HepG2 (cell line): ENCODE results near the gene PRKCD. TPM values are rescaled to one million over a fixed set of nuclear protein-coding genes. Genes with fewer than 3 reads are reported as not detected.

ENCODE experiments used
- BHLHE40 ChIP-seq: IDR thresholded peaks from 2 replicates; pipeline ENCODE4 v1.6.1; 2011; ENCODE audit warnings: low read length, improper control_type of control experiment
- BORCS8-MEF2B ChIP-seq: sonication (generic); formaldehyde crosslinking; IDR thresholded peaks from 2 replicates; pipeline ENCODE4 v1.8.0; 2022; ENCODE audit warnings: mild to moderate bottlenecking, missing genetic modification reagents
- CBFB ChIP-seq: sonication (generic); formaldehyde crosslinking; IDR thresholded peaks from 2 replicates; pipeline ENCODE4 v1.4.0; 2020; ENCODE audit warnings: missing genetic modification reagents
- GPN1 ChIP-seq: sonication (generic); formaldehyde crosslinking; IDR thresholded peaks from 2 replicates; pipeline ENCODE4 v1.5.1; 2020; ENCODE audit warnings: missing genetic modification reagents, borderline replicate concordance
- HNF4A ChIP-seq: sonication (generic); formaldehyde crosslinking; IDR thresholded peaks from 2 replicates; pipeline ENCODE4 v1.4.0; 2020; ENCODE audit warnings: missing genetic modification reagents
- HOXA5 ChIP-seq: sonication (generic); formaldehyde crosslinking; IDR thresholded peaks from 2 replicates; pipeline ENCODE4 v1.4.0; 2020; ENCODE audit warnings: missing genetic modification reagents
- RARA ChIP-seq: IDR thresholded peaks from 2 replicates; pipeline ENCODE4 v1.6.1; 2016; ENCODE audit warnings: missing genetic modification reagents, missing compliant biosample characterization
- RNF2 ChIP-seq: fragments of 450-650 bp; conservative IDR thresholded peaks from 2 replicates; pipeline ENCODE4 v1.6.1; 2016; ENCODE audit warnings: low read depth
- XRCC5 ChIP-seq: fragments of 200-400 bp; formaldehyde crosslinking; optimal IDR thresholded peaks from 2 replicates; pipeline ENCODE3; 2017; ENCODE audit warnings: mild to moderate bottlenecking, low read length
- ZFY ChIP-seq: sonication (generic); formaldehyde crosslinking; IDR thresholded peaks from 2 replicates; pipeline ENCODE4 v1.4.0; 2020; ENCODE audit warnings: missing genetic modification reagents
- ZNF292 ChIP-seq: sonication (generic); formaldehyde crosslinking; IDR thresholded peaks from 2 replicates; pipeline ENCODE4 v1.8.1; 2022; ENCODE audit warnings: mild to moderate bottlenecking, low read depth, missing genetic modification reagents, borderline replicate concordance
- ZNF720 ChIP-seq: sonication (generic); formaldehyde crosslinking; IDR thresholded peaks from 2 replicates; pipeline ENCODE4 v1.4.0; 2020; ENCODE audit warnings: missing genetic modification reagents
- ZNF724P ChIP-seq: sonication (generic); formaldehyde crosslinking; IDR thresholded peaks from 2 replicates; pipeline ENCODE4 v1.8.0; 2022; ENCODE audit warnings: missing genetic modification reagents, borderline replicate concordance
- polyA plus RNA-seq, 8 experiments: library from polyadenylated mRNA; depleted of rRNA in 3 of 8; stranded (reverse) in 7 of 8; unstranded in 1 of 8; fragments of >200 nt; fragmentation: Illumina TruSeq in 4 of 8; extraction: Trizol in 4 of 8; gene quantifications; 2 replicates each; pipeline versions ENCODE4 v1.2.1 to v1.2.3, GENCODE V29; 2011 to 2016; ENCODE audit warnings: low read depth in 4 of 8, missing spikeins in 1 of 8, mixed read lengths in 1 of 8; ENCODE audit not compliant: insufficient read depth in 1 of 8
- total RNA-seq, 5 experiments: library from RNA; depleted of rRNA; stranded (reverse); fragments of >200 nt; fragmentation: Illumina TruSeq; extraction: Trizol; gene quantifications; 2 replicates each; pipeline ENCODE4 v1.2.3, GENCODE V29; 2016; ENCODE audit warnings: low read depth in 1 of 5
- TF ChIP-seq, protein P1 (sequence below), 2 experiments: sonication (generic) in 1 of 2; formaldehyde crosslinking in 1 of 2; IDR thresholded peaks; 2 replicates each; pipeline versions ENCODE4 v1.4.0 to v1.6.1; 2016 to 2020; ENCODE audit warnings: borderline replicate concordance in 1 of 2, low read depth in 1 of 2, mild to moderate bottlenecking in 1 of 2, missing genetic modification reagents in 1 of 2
- TF ChIP-seq, protein P2 (sequence below): sonication (generic); formaldehyde crosslinking; IDR thresholded peaks from 2 replicates; pipeline ENCODE4 v1.5.0; 2020; ENCODE audit warnings: mild to moderate bottlenecking, missing genetic modification reagents, moderate library complexity
- TF ChIP-seq, protein P3 (sequence below): sonication (generic); formaldehyde crosslinking; IDR thresholded peaks from 2 replicates; pipeline ENCODE4 v1.4.0; 2020; ENCODE audit warnings: missing genetic modification reagents, borderline replicate concordance
- TF ChIP-seq, protein P4 (sequence below): sonication (generic); formaldehyde crosslinking; IDR thresholded peaks from 2 replicates; pipeline ENCODE4 v1.4.0; 2020; ENCODE audit warnings: missing genetic modification reagents, mild to moderate bottlenecking, borderline replicate concordance
- TF ChIP-seq, protein P5 (sequence below): sonication (generic); formaldehyde crosslinking; IDR thresholded peaks from 2 replicates; pipeline ENCODE4 v1.4.0; 2020; ENCODE audit warnings: missing genetic modification reagents

The PRKCD gene
- total and polyA plus RNA-seq, 2 of the 13 experiments (the other 11 are each of a cell fraction or from before 2014, with no cell fraction given) = 1.6 to 40.7 TPM

DNA sequence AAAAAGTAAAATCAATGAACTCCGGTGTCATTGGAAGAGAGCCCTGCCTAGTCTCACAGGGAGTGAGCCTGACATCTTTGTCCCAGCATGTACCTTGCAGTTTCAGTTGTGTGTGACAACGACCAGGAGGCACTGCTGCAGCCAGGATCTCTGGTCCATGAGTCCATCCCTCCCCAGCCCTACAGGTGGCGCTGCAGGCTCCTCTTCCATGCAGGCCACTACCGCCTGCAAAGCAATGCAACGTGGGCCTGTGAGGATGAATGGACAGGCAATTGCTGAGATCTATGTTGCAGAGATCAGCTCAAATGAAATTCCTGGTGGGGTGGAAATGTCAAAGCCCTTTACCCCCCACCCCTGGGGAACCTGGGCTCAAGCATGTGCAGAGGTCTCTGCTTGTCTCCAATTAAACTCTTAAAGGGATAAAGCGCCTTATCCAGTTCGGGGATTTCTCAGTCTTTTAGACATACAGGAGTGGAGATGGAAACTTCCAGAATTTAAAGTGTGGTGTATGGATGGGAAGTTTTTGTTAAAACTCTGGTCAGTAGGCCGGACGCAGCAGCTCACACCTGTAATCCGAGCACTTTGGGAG, 59.0 kb downstream of the PRKCD start (continued):
- TF ChIP-seq GPN1 (CRISPR knock-in tag) = no peak
- peak; percentile 91 for TF ChIP-seq XRCC5
- no peak for TF ChIP-seq HOXA5 (CRISPR knock-in tag)
- TF ChIP-seq RARA = no peak
- TF ChIP-seq BHLHE40 = no peak
- TF ChIP-seq, protein P1, sequence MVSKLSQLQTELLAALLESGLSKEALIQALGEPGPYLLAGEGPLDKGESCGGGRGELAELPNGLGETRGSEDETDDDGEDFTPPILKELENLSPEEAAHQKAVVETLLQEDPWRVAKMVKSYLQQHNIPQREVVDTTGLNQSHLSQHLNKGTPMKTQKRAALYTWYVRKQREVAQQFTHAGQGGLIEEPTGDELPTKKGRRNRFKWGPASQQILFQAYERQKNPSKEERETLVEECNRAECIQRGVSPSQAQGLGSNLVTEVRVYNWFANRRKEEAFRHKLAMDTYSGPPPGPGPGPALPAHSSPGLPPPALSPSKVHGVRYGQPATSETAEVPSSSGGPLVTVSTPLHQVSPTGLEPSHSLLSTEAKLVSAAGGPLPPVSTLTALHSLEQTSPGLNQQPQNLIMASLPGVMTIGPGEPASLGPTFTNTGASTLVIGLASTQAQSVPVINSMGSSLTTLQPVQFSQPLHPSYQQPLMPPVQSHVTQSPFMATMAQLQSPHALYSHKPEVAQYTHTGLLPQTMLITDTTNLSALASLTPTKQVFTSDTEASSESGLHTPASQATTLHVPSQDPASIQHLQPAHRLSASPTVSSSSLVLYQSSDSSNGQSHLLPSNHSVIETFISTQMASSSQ (IDR thresholded peaks at IDR 0.05; ENCODE audit: low read depth) = no peak
- TF ChIP-seq, protein P1 (CRISPR knock-in tag; IDR thresholded peaks at IDR 0.05; ENCODE audit: borderline replicate concordance) = no peak
- TF ChIP-seq ZNF720 (CRISPR knock-in tag) = no peak
- no peak for TF ChIP-seq ZNF724P (CRISPR knock-in tag)
- TF ChIP-seq, protein P2, sequence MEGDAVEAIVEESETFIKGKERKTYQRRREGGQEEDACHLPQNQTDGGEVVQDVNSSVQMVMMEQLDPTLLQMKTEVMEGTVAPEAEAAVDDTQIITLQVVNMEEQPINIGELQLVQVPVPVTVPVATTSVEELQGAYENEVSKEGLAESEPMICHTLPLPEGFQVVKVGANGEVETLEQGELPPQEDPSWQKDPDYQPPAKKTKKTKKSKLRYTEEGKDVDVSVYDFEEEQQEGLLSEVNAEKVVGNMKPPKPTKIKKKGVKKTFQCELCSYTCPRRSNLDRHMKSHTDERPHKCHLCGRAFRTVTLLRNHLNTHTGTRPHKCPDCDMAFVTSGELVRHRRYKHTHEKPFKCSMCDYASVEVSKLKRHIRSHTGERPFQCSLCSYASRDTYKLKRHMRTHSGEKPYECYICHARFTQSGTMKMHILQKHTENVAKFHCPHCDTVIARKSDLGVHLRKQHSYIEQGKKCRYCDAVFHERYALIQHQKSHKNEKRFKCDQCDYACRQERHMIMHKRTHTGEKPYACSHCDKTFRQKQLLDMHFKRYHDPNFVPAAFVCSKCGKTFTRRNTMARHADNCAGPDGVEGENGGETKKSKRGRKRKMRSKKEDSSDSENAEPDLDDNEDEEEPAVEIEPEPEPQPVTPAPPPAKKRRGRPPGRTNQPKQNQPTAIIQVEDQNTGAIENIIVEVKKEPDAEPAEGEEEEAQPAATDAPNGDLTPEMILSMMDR = peak; percentile 97
- no peak for TF ChIP-seq RNF2
- no peak for TF ChIP-seq BORCS8-MEF2B (CRISPR knock-in tag)
- TF ChIP-seq HNF4A (CRISPR knock-in tag) = 0 out of 2 replicates have a peak, but pooled peaks have one; percentile 5
- TF ChIP-seq, protein P3, sequence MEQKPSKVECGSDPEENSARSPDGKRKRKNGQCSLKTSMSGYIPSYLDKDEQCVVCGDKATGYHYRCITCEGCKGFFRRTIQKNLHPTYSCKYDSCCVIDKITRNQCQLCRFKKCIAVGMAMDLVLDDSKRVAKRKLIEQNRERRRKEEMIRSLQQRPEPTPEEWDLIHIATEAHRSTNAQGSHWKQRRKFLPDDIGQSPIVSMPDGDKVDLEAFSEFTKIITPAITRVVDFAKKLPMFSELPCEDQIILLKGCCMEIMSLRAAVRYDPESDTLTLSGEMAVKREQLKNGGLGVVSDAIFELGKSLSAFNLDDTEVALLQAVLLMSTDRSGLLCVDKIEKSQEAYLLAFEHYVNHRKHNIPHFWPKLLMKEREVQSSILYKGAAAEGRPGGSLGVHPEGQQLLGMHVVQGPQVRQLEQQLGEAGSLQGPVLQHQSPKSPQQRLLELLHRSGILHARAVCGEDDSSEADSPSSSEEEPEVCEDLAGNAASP (CRISPR knock-in tag) = 0 out of 2 replicates have a peak, but pooled peaks have one; percentile 23
- TF ChIP-seq, protein P4, sequence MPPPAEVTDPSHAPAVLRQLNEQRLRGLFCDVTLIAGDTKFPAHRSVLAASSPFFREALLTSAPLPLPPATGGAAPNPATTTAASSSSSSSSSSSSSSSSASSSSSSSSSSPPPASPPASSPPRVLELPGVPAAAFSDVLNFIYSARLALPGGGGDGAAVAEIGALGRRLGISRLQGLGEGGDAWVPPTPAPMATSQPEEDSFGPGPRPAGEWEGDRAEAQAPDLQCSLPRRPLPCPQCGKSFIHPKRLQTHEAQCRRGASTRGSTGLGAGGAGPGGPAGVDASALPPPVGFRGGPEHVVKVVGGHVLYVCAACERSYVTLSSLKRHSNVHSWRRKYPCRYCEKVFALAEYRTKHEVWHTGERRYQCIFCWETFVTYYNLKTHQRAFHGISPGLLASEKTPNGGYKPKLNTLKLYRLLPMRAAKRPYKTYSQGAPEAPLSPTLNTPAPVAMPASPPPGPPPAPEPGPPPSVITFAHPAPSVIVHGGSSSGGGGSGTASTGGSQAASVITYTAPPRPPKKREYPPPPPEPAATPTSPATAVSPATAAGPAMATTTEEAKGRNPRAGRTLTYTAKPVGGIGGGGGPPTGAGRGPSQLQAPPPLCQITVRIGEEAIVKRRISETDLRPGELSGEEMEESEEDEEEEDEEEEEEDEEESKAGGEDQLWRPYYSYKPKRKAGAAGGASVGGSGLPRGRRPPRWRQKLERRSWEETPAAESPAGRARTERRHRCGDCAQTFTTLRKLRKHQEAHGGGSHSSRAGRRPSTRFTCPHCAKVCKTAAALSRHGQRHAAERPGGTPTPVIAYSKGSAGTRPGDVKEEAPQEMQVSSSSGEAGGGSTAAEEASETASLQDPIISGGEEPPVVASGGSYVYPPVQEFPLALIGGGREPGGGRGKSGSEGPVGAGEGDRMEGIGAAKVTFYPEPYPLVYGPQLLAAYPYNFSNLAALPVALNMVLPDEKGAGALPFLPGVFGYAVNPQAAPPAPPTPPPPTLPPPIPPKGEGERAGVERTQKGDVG (CRISPR knock-in tag) = 0 out of 2 replicates have a peak, but pooled peaks have one; percentile 37
- TF ChIP-seq, protein P5, sequence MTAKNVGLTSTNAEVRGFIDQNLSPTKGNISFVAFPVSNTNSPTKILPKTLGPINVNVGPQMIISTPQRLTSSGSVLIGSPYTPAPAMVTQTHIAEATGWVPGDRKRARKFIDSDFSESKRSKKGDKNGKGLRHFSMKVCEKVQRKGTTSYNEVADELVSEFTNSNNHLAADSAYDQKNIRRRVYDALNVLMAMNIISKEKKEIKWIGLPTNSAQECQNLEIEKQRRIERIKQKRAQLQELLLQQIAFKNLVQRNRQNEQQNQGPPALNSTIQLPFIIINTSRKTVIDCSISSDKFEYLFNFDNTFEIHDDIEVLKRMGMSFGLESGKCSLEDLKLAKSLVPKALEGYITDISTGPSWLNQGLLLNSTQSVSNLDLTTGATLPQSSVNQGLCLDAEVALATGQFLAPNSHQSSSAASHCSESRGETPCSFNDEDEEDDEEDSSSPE (CRISPR knock-in tag) = no peak
- TF ChIP-seq CBFB (CRISPR knock-in tag) = no peak
- no peak for TF ChIP-seq ZNF292 (CRISPR knock-in tag)
- TF ChIP-seq ZFY (CRISPR knock-in tag) = peak; percentile 48; the same call in 1 of the 2 replicates
